Neural crest cell (in vitro differentiated cells): Measurements from ENCODE around the gene GLCE. TPM values are rescaled to one million over a fixed set of nuclear protein-coding genes. Genes with fewer than 3 reads are reported as not detected.

Source experiments
- DNase-seq: peaks from one replicate; pipeline ENCODE4 v3.0.0; 2021; ENCODE audit warnings: low read depth, mixed read lengths, low spot score
- H3K27ac Mint-ChIP-seq: one replicate; pipeline ENCODE4 v1.8.0; 2021; ENCODE audit warnings: mild to moderate bottlenecking, mixed read lengths; ENCODE audit not compliant: unreplicated experiment
- H3K27me3 Mint-ChIP-seq: 2 replicates; pipeline ENCODE4 v1.8.0; 2021; ENCODE audit warnings: low read depth, mild to moderate bottlenecking, mixed read lengths
- H3K36me3 Mint-ChIP-seq: 2 replicates; pipeline ENCODE4 v1.8.0; 2021; ENCODE audit warnings: low read depth, mild to moderate bottlenecking, mixed read lengths
- H3K4me1 Mint-ChIP-seq: 2 replicates; pipeline ENCODE4 v1.8.0; 2021; ENCODE audit warnings: mixed read lengths
- H3K4me3 Mint-ChIP-seq: one replicate; pipeline ENCODE4 v1.8.0; 2021; ENCODE audit warnings: mild to moderate bottlenecking, mixed read lengths
- H3K9me3 Mint-ChIP-seq: 2 replicates; pipeline ENCODE4 v1.8.0; 2021; ENCODE audit warnings: mixed read lengths
- CTCF ChIP-seq: fragments of 200-600 bp; sonication (generic); conservative IDR thresholded peaks from 2 replicates; pipeline ENCODE4 v1.5.0; 2021; ENCODE audit warnings: antibody characterized with exemption, mild to moderate bottlenecking
- total RNA-seq: library from RNA; stranded (reverse); gene quantifications from 2 replicates; pipeline ENCODE4 v1.2.1, GENCODE V29; 2021

GLCE gene
- total RNA-seq, 1 donor from 2014 or later, result 17.8 TPM

- Mint-ChIP-seq H3K36me3 (no peaks in the 10 kb centered on the region), H3K27ac (no peak overlapping the region), H3K4me3 (no peak overlapping the region), H3K4me1 (peaks cover 1% of the 10 kb centered on the region), H3K9me3 (no peaks in the 10 kb centered on the region), H3K27me3 (peaks cover 10% of the 10 kb centered on the region)
- no peak for TF ChIP-seq CTCF
- no peak for DNase-seq
These were observed 6.4 kb upstream of the GLCE start for GRCh38 chr15:69154078-69154477.

GRCh38 chr15:69154684-69155083, 5.8 kb upstream of the GLCE start:
- TF ChIP-seq CTCF, result no peak
- H3K9me3 Mint-ChIP-seq, result no peaks in the 10 kb centered on the region
- H3K36me3 Mint-ChIP-seq, result no peaks in the 10 kb centered on the region
- H3K4me3 Mint-ChIP-seq, result no peak overlapping the region
- no peak for DNase-seq
- H3K27ac Mint-ChIP-seq, result no peak overlapping the region
- peaks cover 5% of the 10 kb centered on the region for H3K4me1 Mint-ChIP-seq
- peaks cover 10% of the 10 kb centered on the region for H3K27me3 Mint-ChIP-seq

- no peak for TF ChIP-seq CTCF
- peaks cover 3% of the 10 kb centered on the region for H3K27me3 Mint-ChIP-seq
- no peak for DNase-seq
- H3K9me3 Mint-ChIP-seq, result no peaks in the 10 kb centered on the region
- peaks cover 14% of the 10 kb centered on the region for H3K4me1 Mint-ChIP-seq
- peak overlapping the region; percentile 10 for H3K4me3 Mint-ChIP-seq
- H3K27ac Mint-ChIP-seq, result no peak overlapping the region
- no peaks in the 10 kb centered on the region for H3K36me3 Mint-ChIP-seq
These were observed 3.6 kb upstream of the GLCE start for GRCh38 chr15:69156736-69157381.

GRCh38 chr15:69158201-69158842, 2.1 kb upstream of the GLCE start:
- H3K27me3 Mint-ChIP-seq, result no peaks in the 10 kb centered on the region
- H3K36me3 Mint-ChIP-seq, result no peaks in the 10 kb centered on the region
- peak overlapping the region; percentile 16 for H3K4me3 Mint-ChIP-seq
- TF ChIP-seq CTCF, result no peak
- DNase-seq, result no peak
- H3K9me3 Mint-ChIP-seq, result no peaks in the 10 kb centered on the region
- no peak overlapping the region for H3K27ac Mint-ChIP-seq
- H3K4me1 Mint-ChIP-seq, result peaks cover 18% of the 10 kb centered on the region

GRCh38 chr15:69158843-69159240, 1.6 kb upstream of the GLCE start:
- TF ChIP-seq CTCF, result no peak
- Mint-ChIP-seq H3K9me3 (no peaks in the 10 kb centered on the region), H3K4me1 (peaks cover 18% of the 10 kb centered on the region), H3K4me3 (peak overlapping the region; percentile 99), H3K36me3 (no peaks in the 10 kb centered on the region), H3K27me3 (no peaks in the 10 kb centered on the region), H3K27ac (no peak overlapping the region)
- DNase-seq, result no peak
